Measurements from ENCODE around the gene ARHGEF17. TPM values are rescaled to one million over a fixed set of nuclear protein-coding genes. Genes with fewer than 3 reads are reported as not detected.
A peak's percentile ranks its signal among the peaks of the same experiment; 100 is the strongest.

ARHGEF17 gene
- total RNA-seq, 1 donor from 2014 or later: 19.2 TPM

DNA sequence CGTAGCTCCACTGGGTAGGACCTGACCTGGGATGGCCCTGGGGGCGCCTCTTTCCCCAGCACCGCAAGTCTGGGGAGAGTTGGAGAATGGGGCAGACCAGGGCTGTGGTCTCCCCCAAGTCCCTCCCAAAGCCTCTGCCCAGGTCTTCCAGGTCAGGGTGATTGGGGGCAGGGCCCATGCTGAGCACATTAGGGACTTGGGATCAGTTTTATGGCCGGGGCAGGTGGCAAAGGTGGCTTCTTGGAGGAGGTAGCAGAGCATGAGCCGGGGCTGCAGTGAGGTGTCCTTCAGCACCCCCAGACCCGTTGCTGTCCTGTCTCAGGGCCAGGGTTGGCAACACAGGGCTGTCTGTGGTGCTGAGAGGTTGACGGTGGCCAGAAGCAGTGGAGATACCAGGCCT is 74.1 kb downstream of the ARHGEF17 start:
- no peak for DNase-seq

DNA sequence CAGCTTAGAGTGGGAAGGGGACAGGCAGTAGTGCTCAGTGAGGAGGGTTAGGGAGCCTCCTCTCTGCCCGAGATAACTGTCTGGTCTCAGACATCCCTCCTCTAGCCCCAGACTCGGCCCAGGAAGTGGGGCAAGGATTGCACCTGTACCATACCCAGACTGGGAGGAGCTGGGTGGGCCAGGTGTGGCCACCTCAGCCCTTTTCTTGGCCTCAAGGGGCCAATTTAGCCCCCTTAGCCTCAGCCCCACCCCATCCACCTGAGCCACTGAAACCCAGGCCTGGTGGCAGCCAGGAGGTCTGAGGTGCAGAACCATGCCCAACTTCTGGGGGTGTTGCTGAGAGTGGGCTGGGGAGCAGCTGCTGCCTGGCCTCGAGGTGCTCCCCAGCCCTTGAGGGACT is 74.7 kb downstream of the ARHGEF17 start:
- no peak for DNase-seq

DNA sequence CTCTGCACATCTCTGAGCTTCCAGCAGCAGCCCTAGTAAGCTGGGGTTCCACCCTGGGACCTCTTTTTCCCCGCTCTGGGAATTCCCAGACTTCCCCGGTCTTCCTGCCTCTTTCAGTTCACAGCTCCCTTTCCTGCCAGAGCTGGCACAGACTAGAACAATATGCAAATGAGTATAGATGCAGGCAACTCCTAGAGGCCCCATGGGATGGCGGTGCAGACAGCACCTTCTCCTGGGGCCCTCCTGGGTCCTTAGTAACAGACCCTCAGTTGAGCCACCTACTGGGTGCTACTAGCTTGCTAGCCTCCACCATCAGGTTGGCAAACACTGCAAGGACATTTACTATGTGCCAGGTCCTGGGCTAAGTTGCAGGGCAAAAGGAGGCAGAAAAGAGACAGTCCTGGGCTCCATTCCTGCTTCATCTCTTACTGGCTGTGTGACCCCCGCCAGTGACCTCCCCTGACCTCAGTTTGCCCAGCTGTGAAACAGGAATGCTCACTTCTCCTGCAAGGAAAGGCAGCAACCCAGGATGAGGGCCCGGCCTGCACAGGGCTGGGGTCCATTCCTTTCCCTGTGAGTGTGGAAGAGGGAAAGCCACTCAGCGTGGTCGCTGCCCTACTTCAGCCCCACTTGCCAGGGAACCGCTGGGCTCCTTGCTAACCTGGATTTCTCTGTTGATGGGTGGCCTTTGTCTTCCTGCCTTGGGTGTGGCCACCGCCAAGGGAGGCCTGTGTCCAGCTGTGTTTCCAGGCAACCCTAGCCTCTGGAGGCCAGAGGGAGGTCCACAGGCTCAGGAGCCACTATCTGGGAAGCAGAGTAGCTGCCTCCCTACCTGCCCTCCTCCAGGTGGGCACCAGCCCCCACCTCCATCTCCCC is 75.4 kb downstream of the ARHGEF17 start:
- DNase-seq: no peak

DNA sequence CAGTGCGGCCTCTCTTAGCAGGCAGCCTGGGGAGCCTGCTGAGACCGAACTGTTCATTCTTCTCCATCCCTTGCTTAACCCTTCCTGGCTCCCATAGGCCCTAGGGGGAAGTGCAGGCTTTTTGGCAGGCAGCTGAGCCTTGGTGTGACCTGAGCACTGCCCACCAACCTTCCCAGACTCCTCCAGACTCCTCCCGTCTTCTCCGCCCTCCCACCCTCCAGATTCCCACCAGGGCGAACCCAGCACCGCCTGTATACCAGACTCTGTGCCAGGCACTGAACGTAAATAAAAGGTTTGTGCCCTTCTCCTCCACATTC is 76.0 kb downstream of the ARHGEF17 start:
- no peak for DNase-seq

DNA sequence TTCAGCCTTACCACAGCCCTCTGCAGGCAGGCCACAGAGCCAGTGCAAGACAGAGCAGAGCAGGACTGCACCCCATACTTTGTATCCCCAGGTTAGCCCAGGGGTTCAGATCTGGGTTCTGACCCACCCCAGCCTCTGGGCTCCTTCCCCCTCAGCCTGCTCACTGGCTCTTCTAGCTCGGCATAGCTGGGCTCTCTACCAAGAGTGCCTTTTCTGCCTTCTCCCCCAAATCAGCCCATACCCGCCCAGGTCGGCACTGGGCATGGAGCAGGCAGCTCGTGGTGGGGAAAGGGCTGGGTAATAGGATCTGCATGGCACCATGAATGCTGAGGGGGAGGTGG is 76.4 kb downstream of the ARHGEF17 start:
- no peak for DNase-seq

DNA sequence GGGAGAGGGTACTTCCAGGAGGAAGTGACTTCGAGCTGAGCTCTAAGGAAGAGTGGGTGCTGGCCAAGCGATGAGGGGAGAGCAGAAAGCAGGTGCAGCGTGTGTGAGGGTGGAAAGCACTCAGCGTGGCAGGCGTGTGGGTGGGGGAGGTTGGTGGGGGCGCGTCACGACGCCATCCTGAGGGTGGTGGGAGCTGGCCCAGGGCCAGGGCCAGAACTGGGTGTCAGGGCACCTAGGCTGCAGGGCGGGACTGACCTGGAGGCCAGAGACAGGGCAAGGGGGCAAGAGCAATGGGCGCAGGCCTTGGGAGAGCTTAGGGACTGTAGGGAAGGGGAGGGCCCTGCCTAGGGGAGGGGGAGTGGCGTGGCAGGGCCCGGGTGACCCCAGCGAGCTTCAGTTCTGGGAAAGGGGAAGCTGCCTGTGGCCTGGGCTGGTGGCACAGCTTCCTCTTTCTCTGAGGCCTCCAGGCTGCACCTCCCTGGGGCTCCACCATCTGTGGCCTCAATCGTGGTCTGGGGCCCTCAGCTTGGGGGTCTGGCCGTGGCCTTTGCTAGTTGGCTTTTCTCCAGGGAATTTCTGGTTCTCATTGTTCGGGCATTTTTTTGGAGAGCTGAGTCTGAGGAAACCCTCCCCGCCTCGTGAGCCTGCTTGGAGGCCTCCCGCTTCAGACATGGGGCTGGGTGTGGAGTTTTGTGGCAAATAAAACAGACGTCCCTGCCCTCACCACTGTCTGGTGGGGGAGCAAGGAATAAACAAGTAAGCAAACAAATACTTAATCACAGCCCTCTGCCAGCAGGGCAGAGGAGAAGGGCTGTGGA is 77.0 kb downstream of the ARHGEF17 start:
- no peak for DNase-seq

DNA sequence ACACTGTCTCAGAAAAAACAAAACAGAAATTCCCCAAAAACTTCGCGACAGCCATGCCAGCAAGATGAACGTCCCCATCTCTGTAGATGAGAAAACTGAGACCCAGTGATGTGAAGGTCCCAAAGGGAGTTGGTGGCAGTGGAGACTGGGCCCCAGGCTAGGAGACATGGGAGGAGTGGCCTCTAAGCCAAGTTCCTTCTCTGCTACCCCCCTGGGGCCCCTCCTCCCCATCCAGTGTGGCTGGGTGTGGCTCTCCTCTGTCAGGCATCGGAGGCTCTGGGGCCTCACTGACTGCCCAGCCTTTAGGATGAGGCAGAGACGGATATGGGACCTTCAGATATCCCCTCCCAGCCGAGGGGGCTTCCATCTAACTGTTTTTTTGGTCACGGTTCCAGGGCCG is 77.9 kb downstream of the ARHGEF17 start:
- no peak for DNase-seq

DNA sequence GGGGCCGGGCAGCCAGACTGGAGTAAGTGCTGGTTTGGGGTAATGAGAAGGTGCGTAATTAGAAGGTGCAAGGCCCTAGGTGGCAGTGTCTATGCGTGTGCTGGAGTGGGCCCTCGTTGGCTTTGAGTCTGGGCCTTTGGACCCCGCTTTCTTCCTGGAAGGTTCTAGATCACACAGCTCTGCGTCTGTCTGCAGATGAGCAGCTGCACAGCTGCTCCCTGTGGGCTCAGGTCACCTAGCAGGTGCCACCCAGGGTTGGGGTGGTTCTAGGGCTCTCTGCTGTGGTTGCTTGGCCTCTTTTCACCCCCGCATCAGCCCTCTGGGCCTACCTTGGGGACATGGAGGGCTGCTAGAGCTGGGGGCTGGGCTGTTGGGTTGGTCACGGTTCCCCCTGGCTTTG is 78.5 kb downstream of the ARHGEF17 start:
- no peak for DNase-seq

DNA sequence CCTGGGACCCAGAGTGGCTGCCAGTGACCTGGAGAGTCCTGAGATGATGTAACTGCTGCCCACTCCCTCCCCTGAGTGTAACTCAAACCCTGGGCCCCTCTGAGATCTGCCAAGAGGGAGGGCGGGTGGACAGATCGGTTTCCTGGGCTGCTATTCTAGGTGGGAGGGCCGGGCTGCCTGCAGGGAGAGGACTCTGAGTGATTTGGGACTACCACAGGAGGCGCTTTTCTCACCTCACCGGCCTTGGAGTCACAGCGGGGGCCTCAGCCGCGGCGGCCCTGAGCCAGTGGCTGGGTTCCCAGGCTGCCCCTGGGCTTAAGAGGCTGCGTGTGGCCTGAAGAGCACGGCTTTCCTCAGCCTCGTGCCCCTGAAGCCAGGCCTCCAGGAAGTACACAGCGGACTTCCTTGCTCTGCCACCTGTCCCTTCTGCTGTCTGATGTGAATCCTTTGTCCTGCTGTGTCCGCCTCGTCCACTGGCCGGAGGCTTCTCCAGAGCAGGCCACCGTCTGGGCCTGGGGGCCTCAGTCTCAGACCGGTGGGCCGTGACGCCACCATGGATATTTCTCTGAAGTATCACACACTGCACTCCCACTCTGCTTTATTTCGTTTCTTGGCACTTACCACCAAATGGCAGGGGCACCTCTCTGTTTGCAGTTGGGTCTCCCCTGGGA is 79.7 kb downstream of the ARHGEF17 start:
- DNase-seq: no peak

DNA sequence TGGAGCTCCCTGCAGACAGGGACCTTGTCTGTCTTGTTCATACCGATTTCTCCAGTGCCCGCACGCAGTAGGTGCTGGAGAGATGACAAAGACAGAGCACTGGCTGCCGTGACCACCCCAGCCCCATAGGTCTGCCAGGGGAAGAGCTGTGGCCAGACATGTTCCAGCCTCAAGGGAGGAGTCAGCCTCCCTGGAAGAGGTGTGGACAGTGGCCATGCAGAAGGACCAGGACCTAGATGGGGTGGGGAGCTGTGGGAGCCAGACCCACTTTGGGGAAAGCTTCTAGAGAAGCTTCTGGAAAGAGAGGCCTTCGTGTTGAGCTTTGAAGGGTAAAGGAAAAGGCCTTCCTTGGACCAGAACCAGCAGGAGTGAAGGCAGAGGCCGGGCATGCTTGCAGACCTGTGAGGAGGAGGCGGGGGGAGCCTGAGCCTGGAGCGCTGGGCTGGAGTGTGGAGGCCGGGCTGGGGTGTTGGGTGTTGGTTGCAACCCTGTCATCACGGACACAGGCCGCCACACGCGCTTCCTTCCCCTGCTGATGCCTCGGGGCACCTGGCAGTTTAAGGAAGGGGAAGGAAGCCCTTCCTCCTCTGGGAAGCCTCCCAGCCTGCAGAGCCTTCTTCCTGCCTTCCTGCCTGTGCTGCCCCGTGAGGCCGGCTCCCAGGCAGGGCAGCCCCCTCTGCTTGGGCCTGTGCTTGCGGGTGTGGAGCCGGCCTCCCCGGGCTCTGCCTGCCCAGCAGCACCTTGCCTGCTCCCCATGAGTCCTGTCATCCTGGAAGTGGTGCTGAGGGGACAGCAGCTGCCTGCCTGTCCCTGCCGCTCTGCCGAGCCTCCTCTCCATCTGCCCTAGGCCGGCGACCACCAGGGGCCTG is 80.4 kb downstream of the ARHGEF17 start:
- no peak for DNase-seq

DNA sequence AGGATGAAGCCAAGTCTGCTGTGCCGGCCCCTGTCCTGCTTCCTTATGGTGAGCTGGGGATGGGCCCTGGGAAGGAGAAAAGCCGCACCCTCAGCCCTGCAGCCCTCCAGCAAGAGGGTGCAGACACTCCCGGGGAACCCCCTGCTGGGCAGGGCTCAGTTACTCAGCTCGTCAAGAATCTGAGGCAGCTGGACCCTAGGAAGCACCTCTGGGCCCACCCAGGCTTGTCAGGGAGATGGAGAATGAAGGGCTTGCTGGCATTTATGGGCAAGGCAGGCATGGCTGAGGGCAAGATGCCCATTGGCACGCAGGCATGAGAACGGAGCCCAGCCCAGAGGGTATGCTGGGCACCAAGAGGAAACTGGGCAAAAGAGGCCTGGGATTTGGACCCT is 81.1 kb downstream of the ARHGEF17 start:
- no peak for DNase-seq

DNA sequence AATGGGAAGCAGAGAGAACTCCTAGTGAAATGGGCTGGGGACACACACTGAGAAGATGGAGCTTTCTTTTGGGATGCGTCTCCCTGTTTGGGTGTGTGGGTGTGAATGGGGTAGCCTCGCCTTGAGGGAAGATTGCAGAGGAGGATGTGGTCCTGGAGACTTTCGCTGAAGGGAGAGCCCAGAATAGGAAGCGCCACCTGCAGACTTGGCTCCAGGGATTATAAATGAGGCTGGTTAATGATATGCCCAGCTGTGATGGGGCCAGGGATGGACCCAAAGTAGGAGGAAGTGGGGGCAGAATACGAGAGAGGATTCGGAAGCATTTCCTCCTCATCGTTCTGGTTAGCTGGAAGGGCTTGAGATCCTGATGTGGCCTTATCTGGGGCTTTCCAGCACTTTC is 81.8 kb downstream of the ARHGEF17 start:
- DNase-seq: no peak

DNA sequence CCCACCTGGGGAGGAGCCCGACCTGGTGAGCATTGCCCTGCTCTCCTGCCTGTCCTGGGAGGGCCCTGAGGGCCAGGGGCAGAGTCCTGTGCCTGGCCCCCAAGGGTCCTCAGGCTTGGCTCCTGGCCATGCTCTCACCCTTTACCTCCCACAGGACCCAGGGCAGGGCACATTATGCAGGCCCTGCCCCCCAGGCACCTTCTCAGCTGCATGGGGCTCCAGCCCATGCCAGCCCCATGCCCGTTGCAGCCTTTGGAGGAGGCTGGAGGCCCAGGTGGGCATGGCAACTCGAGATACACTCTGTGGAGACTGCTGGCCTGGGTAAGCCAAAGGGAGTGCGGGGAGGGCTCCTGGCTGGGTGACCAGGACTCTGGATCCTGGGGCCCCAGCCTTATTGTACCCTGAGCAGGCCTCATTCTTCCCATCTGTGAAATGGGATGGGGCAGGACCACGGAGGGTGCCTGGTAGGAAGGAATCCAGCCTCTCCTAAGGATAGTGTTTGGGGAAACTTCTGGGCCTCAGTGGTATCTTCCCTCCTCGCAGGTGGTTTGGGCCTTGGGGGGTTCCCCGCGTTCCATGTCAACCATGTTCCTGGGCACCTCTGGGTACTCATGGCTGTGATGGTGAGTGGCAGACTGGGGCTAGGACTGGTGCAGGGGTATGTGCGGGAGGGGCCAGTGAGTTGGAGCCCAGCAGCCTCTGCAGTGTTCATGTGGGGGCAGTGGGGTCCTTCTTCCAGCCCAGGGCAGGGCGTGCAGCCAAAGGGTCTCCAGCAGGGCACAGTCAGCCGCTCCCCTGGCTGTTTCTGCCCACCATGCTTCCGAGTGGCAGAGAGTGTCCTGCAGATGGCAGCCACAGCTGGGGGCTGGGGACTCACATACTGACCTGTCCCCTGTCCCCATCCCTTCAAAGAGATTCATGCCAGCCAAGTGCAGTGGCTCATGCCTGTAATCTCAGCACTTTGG is 82.8 kb downstream of the ARHGEF17 start:
- DNase-seq: no peak

DNA sequence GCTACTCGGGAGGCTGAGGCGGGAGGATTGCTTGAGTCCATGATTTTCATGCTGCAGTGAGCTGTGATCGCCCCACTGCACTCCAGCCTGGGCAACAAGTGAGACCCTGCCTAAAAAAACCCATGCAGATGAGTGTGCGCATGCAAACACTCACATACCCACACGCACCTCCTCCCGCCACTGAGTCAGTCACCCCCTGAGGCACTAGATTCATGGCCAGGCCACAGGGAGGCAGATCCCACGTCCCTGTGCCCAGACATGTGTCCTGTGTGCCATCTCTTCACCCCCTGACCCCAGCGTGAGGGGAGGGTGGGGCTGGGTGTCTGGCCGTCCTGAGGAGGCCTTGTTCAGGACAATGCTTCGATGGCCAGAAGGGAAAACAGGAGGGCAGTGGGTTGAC is 83.6 kb downstream of the ARHGEF17 start:
- DNase-seq: no peak

DNA sequence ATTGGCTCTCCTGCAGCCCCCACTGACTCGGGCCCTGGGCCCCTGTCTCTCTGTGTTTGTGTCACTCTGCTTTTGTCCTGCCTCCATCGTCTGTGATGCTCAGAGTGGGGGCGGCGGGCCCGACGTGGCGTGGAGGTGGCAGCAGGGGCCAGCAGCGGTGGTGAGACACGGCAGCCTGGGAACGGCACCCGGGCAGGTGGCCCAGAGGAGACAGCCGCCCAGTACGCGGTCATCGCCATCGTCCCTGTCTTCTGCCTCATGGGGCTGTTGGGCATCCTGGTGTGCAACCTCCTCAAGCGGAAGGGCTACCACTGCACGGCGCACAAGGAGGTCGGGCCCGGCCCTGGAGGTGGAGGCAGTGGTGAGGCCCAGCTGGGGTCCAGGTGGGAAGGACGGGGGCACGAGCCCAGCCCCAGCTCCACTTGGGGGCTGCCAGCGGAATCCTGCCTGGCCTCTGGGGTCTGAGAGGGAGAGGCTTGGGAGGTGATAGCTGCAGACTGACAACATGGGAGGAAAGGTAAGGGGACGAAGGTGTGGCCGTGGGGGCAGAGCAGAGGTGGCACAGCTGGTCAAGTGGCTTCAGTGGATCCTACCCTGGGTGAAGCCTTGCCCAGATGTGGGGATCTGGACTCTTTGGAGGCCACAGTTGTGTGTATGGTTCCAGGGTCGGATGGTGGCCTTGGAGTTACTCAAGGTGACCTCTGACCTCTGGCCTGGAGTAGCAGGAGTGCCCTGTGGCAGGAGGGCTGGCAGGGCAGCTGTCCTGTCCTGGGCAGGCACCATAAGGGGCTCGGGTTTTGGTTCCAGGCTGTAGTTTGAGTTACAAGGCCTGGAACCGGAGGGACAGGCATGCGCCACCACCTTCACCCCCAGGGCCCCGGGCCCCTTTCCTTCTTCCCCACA is 84.3 kb downstream of the ARHGEF17 start:
- DNase-seq: no peak

DNA sequence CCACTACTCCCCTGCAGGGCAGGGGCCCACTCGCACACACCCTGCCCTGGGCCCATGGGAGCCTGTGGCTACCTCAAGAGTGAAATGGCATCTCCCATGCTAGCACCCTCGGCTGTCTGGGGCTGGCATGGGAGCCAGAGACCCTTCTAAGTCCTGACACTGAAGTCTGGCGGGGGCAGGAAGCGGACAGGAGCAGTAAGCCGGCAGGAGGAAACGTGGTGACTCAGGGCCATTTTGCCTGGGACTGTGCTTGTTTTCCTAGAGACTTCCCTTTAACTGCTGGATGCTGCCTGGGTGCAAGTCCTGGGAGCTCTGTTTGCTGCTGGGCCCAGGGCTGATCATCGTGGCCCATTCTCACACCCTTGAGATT is 84.9 kb downstream of the ARHGEF17 start:
- no peak for DNase-seq

DNA sequence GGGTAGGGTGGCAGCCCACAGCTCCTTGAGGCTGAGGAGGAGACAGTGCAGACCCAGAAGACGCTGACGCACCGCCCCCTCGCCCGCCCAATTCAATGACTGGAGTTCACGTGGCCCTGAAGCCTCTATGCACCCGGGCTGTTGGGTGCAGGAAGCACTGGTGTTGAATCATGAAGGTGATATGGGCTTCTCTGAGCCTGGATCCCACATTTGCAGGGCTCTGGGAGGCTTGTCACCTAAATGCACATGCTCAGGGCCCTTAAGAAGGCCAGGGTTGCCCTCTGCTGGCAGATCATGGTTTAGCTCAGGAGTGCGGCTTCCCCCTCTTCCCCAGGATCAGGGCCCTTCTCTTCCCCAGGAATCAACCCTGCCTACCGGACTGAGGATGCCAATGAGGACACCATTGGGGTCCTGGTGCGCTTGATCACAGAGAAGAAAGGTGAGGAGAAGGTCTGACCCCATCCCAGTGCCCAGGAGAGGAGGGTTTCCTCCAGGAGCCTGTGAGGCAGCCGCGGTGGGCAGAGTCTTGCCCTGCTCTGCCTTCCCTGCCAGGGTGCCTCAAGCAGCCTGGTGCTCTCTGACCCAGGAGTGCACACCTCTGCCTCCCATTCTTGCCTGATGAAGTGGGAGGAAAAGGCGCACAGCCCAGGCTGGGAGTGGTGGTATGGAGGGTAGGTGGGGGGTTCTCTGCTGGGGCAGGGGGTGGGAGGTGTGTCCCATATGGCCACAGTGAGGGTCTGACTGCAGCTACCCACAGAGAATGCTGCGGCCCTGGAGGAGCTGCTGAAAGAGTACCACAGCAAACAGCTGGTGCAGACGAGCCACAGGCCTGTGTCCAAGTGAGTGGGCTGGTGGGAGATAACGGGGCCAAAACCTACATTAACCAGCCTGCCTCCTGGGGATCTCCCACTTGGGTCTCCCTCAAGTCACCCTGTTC is 85.7 kb downstream of the ARHGEF17 start:
- DNase-seq: peak; percentile 38

DNA sequence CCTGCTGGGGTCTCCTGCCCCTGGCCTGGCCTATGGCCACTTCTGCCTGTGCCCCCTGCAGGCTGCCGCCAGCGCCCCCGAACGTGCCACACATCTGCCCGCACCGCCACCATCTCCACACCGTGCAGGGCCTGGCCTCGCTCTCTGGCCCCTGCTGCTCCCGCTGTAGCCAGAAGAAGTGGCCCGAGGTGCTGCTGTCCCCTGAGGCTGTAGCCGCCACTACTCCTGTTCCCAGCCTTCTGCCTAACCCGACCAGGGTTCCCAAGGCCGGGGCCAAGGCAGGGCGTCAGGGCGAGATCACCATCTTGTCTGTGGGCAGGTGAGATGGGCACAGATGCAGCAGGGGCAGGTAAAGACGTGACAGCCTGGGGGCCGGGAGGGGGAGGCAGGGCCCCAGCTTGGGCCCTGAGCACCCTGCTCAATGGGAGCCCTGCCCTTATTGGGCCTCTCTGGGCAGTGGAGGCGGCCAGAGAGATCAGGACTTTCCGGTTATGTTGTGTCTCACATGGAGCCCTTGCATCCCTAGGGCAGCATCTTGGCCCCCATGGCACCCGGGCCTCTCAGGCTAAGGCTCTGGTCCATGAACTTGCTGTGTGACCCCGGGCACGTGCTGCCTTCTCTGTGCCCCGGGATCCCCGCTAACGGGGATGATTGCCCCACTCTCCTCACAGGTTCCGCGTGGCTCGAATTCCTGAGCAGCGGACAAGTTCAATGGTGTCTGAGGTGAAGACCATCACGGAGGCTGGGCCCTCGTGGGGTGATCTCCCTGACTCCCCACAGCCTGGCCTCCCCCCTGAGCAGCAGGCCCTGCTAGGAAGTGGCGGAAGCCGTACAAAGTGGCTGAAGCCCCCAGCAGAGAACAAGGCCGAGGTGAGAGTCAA is 86.6 kb downstream of the ARHGEF17 start:
- DNase-seq: no peak
